GM19452 (cell line): ENCODE results near the gene CHST6.
A peak's percentile ranks its signal among the peaks of the same experiment; 100 is the strongest.
"Not testable (repeated sequence)": the region's sequence is repeated elsewhere in the genome, so short reads cannot be mapped to it uniquely, and the experiment has no call there.

Source experiments
- ATAC-seq: cut with Tn5 transposase; IDR thresholded peaks from one replicate; pipeline ENCODE4 v1.9.1; 2021; ENCODE audit not compliant: unreplicated experiment

CHST6 gene

DNA sequence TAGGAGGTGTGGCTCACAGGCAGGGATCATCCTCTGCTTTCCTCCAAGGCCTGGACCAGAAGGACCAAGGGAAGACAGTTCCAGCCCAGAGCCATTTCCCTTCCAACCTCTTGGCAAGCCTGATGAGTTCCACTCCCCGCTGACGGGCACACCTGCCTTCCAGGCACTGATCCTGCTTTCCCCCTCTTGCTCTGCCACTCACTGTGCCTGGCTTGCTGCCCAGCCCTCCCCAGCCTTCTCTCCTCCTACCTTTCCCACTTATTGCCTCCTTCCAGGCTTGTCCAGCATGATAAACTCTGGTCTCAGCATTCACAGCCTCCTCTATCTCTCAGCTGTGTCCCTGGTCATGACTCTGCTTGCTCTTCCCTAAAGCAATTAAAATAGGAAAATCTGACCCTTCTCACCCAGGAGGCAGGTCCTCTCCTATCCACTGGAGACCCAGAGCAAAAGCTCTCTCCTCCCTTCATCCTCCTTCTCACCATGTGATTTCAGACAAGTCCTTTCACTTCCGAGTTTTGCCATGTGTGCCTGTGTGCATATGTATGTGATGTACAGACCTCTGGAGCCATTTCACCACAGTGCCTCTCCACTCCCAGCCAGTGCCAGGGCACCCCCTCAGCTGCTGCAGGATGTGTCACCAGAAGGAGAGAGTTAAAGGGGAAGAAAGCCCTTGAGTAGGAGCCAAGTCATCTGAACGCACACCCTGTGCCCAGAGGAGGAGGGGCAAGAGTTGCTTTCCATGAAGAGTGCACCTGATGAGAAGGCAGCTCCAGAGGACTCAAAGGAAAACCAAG, 17.4 kb downstream of the CHST6 start:
- ATAC-seq, result no peak

DNA sequence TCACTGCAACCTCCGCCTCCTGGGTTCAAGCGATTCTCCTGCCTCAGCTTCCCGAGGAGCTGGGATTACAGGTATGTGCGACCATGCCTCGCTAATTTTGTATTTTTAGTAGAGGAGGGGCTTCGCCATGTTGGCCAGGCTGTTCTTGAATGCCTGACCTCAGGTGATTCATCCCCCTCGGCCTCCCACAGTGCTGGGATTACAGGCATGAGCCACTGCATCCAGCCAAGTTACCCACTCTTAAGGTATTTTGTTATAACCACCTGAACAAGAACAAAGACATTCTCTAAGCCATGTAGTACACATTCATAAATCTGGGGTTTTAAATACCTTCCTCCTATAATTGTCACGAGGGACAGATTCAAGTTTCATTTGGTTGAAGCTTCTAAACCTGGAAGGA, 18.4 kb downstream of the CHST6 start:
- no peak for ATAC-seq

DNA sequence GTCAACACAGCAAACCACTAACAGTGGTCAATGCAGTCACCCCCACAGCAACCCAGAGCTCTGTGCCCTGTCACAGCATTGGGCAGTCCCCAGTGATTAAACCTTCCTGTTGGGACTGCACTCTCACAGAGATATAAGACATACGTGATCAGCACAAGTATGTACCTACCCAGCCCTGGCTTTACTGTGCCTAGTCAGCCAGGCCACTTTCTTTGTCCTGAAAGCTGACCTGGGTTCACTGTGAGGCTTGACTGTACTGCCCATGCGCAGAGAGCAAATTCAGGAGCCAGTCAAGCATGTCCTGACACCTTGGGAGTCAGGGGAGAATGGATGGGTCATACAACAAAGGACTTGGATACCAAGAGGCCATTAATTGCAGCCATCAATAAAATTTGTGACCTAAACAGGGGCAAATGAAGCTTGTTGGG, 19.8 kb downstream of the CHST6 start:
- ATAC-seq, result no peak

DNA sequence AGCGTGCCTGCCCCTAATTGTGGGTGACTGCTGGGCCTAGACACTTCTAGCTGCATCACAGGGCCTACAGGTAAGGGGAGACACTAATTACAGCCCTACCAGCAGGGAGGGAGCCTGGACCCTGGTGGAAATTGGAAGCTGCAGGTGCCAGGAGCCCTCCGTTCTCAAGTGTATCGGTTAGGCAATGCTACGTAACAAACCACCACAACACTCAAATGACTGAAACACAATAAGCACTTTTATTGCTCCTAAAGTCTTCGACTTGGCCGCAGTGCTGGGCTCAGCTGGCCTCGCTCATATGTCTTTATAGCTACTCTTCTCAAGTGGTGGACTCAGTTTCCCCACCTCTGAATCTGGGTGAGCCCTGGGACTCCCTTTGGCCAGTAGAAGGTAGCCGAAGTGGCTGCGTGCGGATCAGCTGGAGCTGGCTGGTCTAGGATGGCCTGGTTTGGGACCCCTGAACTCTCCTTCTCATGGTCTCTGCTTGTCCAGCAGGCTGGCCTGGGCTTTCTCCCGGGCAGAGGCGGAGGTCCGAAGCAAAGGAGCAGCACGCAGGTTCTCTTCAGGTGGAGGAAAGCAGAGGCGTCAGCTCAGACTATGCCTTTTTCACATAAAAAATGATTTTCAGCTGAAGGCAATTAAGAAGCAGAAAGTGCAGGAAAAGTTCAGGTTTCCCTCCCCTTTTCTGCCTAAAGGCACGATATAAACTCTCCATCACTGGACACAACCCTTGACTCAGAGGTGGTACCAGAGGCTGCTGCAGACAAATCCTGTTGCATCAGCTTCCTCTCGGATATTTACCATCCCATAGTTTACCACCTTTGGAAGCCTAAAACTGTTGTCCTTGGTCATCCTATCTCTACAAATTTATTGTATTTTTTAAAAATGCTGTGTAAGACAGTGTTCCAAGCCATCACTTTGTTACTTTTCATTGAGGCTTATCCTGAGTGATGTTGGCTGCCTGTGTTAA, 22.0 kb downstream of the CHST6 start:
- no peak for ATAC-seq

DNA sequence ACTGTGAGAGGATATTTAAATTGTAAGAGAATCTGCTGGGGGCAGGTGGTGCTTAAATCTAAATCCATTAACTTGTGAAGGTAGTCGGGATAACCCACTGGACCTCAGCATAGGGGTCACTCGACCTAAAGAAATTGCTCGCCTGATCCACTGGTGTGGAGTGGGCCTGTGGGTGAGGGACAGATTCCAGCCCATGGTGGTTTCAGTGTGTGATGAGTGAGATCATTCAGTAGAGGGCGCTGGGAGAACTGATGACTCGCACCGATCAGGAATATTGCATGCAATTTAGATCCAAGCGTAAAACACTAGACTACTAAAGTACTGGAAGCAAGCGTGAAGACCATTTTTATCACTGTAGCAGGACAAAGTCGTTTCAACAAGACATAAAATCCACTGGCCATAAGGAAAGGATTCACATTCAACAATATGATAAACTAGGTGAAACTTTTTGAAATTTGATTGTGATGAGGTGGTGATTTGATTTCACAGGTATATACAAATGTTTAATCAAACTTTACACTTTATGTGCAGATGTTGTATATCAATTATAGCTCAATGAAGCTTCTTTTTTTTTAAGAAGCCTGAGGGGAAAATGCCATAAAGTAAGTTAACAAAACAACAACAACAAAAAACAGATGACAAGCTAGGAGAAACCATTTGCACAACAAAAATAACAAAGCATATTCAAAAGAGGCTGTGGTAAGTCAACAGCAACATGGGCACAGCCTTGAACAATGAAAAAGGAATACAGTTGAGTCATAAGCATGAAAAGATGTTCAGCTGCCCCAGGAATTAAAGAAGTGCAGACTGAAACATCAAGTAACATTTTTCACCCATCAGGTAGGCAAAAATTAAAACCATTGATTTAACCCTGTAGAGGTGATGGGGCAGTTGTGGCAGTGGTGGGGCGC, 23.3 kb downstream of the CHST6 start:
- ATAC-seq, result no peak

DNA sequence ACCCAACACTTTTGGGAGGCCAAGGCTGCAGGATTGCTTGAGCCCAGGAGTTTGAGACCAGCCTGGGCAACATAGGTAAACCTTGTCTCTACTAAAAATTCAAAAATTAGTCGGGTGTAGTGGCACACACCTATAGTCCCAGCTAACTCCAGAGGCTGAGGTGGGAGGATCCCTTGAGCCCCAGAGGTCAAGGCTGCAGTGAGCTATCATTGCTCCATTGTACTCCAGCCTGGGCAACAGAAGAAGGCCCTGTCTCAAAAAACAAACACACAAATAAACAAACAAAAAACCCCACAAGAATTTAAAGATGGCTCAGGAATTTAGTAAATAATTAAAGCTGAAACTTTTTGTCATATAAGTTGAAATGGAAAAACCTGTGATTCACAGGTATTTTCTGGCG, 28.5 kb downstream of the CHST6 start:
- no peak for ATAC-seq

DNA sequence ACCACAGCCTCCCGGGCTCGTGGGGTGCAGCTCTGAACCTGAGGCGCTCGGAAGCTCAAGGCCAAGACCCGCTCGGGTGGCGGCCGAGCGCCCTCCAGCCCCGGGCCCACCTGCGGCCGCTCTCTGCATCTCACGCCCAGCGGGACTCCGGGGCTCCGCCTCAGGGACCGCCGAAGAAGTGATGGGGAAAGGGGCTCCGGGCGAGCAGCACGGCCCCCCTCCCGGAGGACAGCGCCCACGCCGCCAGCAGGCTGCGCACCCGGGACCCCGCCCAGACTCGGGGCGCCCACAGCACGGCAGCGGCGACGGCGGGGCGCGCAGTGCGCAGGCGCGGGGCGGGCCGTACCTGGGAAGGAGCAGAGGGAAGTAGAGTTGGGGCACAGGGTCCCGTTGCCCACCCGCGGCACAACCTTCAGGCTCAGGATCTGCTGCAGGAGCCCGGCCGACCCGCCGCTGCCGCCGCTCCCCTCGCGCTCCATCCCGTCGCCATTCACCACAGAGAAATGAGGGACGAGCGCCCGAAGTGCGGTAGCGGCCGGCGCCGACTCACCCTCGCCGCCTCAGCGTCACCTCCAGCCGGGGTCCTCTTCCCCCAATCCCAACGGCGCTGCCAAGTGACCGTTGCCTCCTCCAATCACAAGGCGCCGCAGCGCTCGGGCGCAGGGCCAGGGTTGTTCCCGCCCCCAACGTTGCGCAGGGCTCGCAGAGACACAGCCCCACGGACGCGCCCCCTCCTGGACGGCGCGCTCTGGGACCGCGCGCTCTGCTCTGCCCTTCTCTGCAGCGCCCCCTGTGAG, 30.9 kb downstream of the CHST6 start, which contains the start of gene TMEM170A:
Gene TMEM170A (minus strand): TSS at position 568 of the 797 bp plus-strand sequence. CDS start 89 bp downstream, at position 479.
- ATAC-seq, result peak; percentile 93

DNA sequence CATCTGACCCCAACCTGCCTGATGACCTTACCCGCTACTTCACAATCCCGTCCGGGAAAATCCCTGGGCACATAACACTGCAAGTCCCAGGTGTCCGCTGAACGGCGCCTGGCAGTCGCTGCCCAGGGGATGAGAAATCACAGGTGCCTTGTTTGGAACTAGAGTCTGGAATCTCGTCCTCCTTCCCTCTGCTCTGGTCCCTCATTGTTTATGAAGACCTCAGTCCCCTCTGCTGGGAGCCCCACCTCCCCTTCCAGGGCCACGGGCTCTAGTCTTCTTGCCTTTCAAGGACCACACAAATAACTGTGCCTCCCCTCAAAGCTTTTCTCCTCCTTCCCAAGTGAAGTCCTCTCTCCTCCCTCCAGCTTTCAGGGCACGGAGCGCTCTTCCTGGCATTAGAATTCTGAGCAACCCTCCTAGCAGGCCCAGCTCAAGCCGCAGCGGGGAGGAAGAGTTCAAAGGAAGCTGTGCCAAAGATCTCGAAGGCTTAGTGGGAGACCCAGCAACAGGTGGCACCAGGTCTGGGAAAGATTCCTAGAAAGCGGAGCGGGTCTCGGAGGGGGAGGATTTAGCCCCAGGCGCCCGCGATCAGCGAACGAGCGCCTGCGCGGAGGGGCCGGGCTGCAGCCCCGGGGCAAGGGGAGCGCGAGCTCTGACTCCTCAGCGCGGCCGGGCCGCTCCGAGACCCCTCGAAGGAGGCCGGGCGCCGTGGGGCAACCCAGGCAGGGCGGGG, 31.7 kb downstream of the CHST6 start:
- ATAC-seq, result peak; percentile 13

DNA sequence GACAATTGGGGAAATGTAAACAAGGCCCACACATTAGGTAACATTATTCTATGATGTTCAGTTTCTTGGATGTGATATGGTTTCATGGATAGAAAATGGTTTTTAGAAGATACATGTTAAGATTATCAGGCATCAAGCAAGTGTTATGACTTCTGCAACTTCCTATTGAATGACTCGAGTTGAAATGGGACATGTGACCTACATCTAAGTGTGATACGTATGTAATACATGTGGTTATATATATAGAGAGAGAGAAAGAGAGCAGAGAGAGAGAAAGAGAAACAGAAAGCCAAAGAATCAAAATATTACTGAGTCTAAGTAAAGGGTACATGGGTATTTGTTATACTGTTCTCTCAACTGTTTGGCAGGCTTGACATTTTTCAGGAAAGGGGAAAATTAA, 32.4 kb downstream of the CHST6 start:
- ATAC-seq, result no peak

DNA sequence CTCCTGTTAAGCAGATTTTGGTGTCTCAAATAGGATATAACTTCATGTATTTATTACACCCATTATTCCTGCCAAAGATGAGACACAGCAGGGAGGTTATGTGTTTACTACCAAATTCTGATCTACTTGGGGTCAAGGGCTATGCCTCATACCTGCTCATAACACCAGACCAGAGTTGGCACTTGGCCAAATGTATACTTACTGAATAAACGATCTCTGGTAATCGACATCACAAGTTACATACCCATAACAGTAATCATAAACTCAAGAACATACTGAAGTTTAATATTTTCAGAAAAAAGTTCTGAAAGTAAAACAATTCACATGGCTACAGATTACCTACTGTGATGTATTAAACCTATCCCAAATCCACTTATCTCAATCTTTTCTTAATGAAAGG, 33.7 kb downstream of the CHST6 start:
- no peak for ATAC-seq

DNA sequence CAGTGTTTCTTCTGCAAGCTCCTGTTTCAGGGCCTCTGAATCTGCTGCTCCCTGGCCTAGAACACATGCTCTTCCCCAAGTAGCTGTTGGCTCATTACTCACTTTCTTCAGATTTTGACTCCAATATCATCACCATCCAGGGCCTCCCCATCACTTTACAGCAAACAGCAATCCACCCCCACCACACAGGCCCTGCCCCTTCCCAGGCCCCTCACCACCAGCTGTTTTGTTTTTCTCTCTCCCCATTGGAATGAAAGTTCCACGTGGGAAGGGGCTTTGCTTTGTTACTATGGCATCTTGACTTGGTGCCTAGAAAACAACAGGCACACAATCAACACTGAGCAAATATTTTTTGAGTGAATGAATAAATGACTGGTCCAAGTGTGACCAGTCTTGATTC, 34.8 kb downstream of the CHST6 start:
- no peak for ATAC-seq

DNA sequence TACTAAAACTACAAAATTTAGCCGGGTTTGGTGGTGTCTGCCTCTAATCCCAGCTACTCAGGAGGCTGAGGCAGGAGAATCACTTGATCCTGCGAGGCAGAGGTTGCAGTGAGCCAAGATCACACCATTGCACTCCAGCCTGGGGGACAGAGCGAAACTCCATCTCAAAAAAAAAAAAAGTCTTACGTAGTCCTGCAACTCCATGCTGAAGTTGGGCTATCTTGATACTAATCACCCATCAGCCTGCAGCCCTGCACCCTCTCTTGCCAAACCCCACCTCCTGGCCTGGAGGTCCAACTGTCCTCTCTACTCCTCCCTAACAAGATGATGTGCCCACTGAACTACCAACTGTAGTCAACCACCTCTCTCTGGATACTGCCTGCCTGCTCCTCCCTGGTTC, 35.5 kb downstream of the CHST6 start:
- no peak for ATAC-seq

DNA sequence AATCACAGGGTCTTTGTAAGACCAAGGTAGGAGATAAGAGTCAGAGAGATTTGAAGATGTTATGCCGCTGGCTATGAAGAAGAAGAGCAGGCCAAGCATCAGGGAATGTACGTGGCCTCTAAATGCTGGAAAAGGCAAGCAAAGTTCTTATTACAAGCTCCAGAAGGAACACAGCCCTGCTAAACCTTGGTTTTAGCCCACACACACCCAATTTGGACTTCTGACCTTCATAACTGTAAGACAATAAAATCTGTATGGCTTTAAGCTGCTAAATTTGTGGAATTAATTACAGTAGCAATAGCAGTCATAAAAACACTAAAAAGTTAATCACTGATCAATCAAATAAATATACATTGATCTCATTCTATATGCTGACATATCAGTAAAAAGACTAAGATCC, 36.8 kb downstream of the CHST6 start:
- ATAC-seq, result no peak

DNA sequence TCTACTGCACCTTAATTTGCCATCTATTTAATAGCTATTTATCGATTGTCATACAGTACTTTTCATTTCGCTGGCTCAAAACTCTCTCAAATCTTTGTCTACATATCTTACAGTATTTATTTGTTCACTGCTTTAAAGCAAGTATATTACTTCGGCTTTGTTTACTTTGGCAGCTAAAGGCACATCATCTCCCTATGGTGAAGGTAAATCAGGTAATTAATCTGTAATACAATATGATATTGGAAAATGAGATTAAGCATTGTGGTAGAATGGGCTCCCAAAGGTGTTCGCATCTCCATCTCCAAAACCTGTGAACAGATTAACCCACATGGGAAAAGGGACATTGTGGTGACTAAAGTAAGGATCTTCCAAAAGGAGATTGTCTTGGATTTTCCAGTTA, 37.2 kb downstream of the CHST6 start:
- no peak for ATAC-seq

DNA sequence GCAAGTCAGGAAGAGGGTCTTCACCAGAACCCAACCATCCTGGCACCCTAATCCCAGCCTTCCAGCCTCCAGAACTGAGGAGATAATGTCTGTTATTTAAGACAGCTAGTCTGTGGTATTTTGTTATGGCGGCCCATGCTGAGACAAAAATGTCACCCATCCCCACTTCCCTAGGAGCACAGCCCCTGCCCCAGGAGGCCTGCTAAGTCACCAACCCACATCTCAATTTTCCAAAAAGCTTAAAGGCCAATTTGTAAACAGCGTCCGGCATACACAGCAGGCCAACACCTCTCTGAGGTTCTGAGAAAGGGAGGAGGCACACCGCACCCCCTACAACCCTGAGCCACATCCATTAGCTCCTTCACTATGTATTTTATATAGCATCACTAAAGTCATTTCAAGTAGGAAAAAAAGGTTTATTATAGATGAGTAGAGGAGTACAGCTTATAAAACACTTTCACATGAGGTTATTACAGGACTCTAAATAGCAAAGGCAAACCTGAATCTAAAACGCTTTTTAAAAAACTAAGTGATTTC, 37.7 kb downstream of the CHST6 start:
- no peak for ATAC-seq

DNA sequence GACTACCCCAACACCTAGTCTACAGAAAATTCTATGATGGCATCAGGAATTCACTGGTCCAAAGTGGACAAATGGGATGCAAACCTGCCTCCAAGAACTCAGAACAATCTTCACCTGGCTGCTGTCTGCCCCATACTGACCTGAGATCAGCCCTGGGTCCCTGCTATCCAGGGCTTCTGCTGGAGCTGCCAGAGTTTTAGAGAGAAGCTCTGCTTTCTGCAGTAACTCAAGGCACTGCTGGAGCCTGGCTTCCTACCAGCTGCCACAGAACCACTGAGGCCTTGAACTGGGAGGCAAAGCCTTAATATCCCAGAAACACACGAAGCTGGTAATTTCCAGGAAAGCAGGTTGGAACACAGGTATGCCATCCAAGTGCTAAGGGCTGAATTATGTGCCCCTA, 38.3 kb downstream of the CHST6 start:
- no peak for ATAC-seq

DNA sequence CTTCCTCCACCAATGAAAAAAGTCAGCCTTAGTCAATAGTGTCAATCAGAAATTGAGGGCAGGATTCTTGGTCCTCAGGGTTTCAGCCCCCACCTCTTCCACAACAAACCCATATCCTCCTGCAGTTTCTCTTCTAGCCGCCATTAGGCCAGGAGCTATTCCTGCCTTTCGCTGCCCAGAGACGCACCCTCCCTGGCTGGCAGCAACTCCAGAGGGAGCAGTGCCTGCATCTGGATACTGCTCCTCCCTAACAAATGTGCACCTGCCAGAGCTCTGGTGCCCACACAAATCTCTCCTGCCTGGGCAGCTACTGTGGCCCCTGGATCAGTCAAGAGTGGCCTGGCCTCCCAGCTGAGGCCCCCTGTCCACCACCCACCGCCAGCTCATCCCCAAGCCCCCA, 38.8 kb downstream of the CHST6 start:
- ATAC-seq, result not testable (repeated sequence)

DNA sequence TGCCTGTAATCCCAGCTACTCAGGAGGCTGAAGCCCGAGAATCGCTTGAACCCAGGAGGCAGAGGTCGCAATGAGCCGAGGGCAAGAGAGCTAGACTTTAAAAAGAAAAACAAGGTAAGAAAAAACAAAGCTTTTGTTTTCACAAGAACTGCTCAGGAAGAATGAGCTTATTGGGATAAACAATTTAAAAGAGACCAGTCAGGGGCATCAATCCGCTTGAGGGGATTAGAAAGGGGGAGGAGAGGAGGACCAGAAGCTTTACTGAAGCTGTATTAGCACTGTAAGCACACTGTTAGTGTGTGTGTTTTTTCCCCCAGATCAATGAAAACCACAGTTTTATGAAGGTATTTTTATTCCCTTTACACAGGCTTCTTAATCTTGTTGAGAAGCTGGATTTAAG, 39.6 kb downstream of the CHST6 start:
- no peak for ATAC-seq
